Measurements from ENCODE around the gene CHD5.

The CHD5 gene

GRCh38 chr1:6200188-6200809 is 20.2 kb upstream of the CHD5 start:
- no peak for DNase-seq (ENCODE audit: low spot score)

- DNase-seq (ENCODE audit: low spot score): peak; percentile 99
Observed at GRCh38 chr1:6199298-6200187, 19.4 kb upstream of the CHD5 start, which contains the start of gene RPL22. RPL22 (minus strand) TSS chr1:6199595; CDS start chr1:6199573, 22 bp downstream.

DNA sequence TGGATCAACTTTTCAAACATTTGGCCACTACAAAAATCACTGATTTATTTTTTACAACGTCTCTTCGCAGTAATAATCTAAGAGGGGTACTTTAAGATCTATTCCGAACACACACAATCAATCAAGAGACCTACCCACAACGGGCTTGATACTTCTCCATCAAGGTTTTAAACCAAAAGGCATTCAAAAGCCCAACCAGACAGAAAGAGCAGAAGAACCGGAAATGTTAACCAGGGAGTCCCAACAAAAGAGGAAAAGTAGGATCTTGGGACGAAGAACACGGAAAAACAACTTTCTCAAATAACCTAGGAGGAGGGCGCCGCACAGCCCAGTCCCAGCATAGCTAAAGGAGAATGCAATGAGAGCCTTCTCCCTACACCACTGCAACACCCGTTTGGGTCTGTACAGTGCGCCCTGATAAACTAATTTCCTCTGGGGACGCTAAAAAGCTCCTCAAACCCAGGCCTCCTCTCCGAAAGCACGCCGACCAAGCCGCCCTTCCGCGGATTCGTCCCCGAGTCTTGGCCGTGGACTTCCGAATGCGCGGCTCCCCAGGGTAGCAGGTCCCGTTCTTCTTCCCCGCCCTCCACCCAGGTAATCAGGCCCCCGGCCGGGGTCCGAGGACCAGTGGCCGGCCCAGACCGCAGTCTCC is 18.7 kb upstream of the CHD5 start:
- no peak for DNase-seq (ENCODE audit: low spot score)

- DNase-seq (ENCODE audit: low spot score): peak; percentile 68
Observed at GRCh38 chr1:6197746-6198427, 17.8 kb upstream of the CHD5 start.

GRCh38 chr1:6191968-6192367 is 11.8 kb upstream of the CHD5 start:
- DNase-seq (ENCODE audit: low spot score): no peak

GRCh38 chr1:6188466-6188865 is 8.3 kb upstream of the CHD5 start:
- DNase-seq (ENCODE audit: low spot score): no peak

- DNase-seq (ENCODE audit: low spot score): peak; percentile 44
Observed at GRCh38 chr1:6185635-6186382, 5.7 kb upstream of the CHD5 start.

DNA sequence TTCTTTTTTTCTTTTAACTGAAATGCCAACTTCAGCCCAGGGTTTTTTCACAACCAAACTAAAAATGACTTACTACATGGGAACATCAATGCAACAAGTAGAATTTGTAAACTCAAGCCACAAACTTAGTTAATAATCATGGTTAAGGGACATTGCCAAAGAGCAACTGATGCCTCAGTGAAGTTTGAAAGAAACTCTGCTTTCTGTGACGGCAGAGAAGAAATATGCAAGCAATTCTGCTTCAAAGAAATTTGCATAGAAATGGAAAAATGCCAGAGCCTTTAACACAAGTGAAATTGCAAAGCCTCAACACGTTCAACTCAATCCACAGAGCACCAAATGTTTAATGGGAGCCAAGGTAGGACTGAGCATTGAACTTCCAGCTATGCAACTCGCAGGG is 5.0 kb upstream of the CHD5 start:
- no peak for DNase-seq (ENCODE audit: low spot score)

GRCh38 chr1:6184083-6184783 is 4.1 kb upstream of the CHD5 start:
- DNase-seq (ENCODE audit: low spot score): no peak

- no peak for DNase-seq (ENCODE audit: low spot score)
Observed at GRCh38 chr1:6183520-6183989, 3.4 kb upstream of the CHD5 start.

- DNase-seq (ENCODE audit: low spot score): no peak
Observed at GRCh38 chr1:6181347-6181770, 1.2 kb upstream of the CHD5 start.

DNA sequence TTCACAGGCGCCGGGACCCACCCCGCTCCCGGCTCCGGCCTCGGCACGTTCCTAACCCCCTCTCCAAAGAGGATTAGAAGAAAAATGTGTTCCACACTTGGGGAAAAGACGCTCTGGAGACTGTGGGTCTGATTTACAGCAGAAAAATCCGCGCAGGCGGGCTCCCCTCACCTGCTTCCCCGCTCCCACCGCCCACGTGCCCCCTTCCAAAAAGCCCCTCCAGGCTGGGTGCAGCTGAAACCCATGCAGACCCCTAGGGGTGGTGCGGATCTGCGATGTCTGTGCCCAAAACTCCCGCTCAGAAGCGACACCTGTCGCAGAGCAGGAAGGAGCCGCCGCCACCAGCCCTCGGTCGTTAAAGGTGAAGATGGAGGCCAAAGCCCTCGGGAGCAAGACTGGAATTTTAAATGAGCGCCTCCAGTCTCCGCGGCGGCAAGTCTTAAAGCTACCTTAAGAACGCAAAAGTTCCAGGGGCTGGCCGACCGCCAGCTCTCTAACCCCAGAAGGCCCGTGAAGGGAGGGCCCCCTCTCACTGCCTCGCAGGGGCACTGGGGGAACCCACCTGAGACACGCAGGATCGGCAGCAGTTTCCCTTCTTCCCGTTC is 688 bp upstream of the CHD5 start:
- no peak for DNase-seq (ENCODE audit: low spot score)

- DNase-seq (ENCODE audit: low spot score): no peak
Observed at GRCh38 chr1:6179564-6180175, 451 bp downstream of the CHD5 start.

DNA sequence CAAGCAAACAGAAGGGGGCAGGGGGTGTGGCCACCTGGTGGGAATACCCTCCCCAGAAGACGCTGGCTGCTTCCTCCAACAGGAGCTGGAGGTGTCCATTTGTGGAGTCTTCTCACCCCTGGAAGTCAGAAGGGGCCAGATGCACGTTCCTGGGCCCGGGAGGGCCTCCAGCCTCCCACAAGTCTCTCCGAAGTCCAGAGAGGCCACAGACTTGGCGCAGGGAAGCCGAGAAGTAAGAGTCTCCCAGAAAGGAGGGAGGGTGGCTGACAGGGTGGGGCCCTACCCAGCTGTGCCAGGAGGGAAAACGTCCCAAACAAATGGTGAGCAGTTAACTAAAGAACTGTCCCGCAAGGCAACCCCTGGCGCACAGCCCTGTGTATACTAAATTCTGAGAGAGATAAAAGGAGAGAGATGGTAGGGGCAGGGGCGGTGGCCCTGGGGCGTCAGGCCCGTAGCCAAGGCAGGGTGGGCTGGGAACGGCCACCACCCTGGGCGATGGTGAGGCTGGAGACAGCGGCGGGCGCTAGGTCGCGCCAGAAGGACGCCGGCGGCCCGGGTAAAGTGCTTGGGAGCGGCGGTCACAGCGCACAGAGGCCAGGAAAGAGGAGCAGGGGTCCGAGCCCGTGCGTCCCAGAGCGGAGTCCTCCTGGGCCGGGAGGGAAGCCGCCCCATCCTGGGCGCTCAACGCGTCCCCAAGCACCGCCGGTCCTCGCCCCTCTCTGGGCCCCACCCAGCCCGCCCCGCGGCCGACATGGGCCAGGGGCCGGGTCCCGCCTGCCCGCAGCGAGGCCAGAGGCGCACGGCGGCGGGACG is 1.2 kb downstream of the CHD5 start:
- DNase-seq (ENCODE audit: low spot score): no peak

DNA sequence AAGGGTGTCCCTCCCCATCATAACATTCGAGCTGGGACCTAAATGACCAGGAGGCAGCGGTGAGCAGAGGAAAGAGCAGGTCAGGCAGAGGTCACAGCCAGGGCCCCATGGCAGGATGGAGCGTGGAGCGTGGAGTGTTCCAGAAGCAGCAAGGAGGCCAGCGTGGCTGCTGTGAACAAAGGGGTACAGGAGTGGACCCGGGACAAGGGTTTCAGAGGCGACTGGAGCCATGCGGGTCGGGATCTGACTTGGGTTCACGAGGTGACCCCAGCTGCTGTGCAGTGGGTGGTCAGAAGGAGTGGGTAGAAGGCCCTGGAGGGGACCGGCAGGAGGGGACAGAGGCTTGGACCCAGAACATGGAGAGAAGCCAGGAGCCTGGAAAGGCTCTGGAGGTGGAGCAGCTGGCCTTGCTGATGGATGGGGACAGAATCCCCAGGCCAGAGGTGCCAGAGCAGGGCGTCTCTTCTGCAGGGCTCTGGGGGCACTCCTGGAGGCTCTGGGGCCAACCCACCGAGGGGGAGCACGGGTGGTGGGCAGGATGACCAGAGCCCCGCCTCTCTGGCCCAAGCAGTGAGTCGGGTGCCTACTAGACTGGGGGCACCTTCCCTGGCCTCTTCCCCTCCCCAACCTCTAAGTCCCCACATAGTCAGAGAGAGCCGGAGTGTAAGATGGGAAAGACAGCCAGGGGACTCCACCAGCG is 2.3 kb downstream of the CHD5 start:
- no peak for DNase-seq (ENCODE audit: low spot score)

GRCh38 chr1:6176779-6177178 is 3.3 kb downstream of the CHD5 start:
- DNase-seq (ENCODE audit: low spot score): no peak

DNA sequence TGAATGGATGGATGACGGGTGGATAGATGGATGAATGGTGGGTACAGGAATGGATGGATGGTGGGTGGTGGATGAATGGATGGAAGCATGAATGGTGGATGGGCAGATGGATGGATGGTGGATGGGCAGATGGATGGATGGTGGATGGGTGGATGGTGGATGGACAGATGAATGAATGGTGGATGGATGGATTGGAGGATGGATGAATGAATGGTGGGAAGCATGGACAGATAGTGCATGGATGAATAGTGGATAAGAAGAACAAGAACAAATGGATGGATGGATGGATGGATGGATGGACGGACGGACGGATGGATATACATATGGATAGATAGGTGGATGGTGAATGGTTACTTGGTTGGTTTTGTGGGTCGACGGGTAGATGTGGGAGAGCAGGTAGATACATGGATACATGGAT is 4.7 kb downstream of the CHD5 start:
- no peak for DNase-seq (ENCODE audit: low spot score)

- DNase-seq (ENCODE audit: low spot score): no peak
Observed at GRCh38 chr1:6174621-6175410, 5.3 kb downstream of the CHD5 start.

Measured in RKO (cell line).